Activated T-cell treated with anti-CD3 and anti-CD28 coated beads for 4 hours (primary cell): Measurements from ENCODE around the gene APEH.
"Not testable (repeated sequence)": the region's sequence is repeated elsewhere in the genome, so short reads cannot be mapped to it uniquely, and the experiment has no call there.

Experiments used
- DNase-seq: peaks from one replicate; pipeline ENCODE4 v3.0.0-alpha.2; 2020

The APEH gene

GRCh38 chr3:49694409-49695070 is 20.4 kb downstream of the APEH start:
- DNase-seq: not testable (repeated sequence)

DNA sequence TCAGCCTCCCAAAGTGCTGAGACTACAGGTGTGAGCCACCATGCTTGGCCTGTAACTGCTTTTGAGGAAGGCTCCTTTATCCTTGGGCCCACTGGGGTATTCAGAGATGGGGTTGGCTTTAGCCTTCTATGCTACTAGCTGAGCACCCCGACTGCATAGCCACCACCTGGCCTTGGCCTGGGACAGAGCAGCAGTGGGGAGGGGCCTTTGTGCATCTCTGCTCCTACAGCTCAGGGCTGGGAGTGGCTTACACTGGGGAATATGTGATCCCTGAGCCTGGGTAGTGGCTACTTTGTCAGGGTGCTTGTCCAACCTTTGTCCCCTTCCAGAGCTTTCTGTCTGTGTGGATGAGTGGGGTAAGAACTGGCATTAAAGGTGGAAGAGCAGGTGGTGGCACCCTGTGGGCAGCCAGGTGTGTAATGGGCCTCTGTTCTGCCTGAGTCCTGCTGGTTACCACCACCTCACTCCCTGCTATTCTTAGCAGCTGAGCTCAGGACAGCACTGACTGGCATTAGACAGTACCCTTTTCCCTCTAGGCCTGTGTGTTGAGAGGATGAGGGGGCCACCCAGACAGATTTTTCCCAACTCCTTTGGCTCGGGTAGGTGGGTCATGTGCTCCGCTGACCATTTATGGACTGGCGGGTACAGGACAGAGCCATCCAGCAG is 21.3 kb downstream of the APEH start:
- not testable (repeated sequence) for DNase-seq

- no peak for DNase-seq
These were observed 25.3 kb downstream of the APEH start for GRCh38 chr3:49699281-49699979.

DNA sequence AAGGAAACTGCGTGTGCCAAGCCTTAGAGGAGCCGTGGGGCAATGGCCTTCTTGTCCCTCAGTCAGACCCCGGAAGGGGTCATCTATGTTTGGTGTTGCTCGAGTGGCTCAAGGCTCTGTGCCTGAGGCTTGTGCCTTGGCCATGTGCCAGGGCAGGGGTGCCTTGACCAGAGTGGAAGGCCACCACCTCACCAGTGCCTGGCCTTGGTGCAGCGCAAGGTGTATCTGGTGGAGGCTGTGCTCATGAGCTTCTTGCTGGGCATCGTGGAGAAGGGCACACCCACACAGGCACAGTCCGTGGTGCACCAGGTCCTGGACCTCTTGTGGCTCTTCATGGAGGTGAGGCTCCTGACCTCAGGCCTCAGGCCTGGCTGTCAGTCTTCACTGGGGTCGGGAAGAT is 25.9 kb downstream of the APEH start:
- no peak for DNase-seq

DNA sequence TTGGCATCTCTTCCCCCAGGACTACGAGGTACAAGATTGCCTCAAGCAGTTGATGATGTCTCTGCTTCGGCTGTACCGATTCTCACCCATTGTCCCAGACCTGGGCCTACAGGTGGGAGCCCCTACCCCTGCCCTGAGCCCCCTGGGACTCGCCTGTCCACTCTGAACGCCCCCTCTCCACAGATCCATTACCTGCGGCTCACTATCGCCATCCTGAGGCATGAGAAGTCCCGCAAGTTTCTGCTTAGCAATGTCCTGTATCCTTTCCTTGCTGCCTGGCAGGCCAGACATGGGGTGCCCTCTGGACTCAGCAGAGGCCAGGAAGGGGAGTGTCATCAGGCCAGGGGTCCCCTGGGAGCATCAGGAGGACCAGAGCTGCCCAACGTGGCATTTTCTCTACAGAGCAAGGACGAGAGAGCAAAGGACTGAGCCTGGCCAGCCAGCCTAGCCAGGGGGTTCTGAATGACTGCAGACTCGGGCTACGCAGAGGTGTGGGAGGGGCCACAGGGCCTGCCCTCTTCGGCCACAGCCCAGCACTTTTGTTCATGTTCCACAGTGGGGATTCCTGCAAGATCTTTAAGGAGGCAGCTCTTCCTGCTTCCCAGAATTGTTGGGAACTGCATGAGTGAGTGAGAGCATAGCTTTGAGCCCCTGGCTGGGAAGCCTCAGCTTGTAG is 26.4 kb downstream of the APEH start:
- DNase-seq: no peak

GRCh38 chr3:49701388-49702077 is 27.4 kb downstream of the APEH start:
- DNase-seq: no peak

DNA sequence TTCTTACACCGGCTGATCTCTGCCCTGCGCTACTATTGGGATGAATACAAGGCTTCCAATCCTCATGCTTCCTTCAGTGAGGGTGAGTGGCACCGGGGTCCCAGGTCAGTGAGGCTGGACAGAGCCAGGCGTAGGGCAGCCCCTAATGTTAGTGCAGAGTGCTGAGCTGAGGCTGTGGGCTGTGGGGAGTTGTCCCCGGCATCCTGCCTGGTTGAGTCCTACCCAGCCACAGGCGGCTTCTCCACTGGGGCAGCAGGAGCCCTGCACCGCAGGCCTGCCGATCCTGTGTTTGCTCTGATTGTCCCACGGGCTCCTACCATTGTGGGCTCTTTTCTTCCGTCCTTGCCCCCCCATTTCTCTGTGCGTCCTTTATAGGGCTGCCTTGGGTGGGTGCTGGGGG is 28.5 kb downstream of the APEH start:
- DNase-seq: no peak

DNA sequence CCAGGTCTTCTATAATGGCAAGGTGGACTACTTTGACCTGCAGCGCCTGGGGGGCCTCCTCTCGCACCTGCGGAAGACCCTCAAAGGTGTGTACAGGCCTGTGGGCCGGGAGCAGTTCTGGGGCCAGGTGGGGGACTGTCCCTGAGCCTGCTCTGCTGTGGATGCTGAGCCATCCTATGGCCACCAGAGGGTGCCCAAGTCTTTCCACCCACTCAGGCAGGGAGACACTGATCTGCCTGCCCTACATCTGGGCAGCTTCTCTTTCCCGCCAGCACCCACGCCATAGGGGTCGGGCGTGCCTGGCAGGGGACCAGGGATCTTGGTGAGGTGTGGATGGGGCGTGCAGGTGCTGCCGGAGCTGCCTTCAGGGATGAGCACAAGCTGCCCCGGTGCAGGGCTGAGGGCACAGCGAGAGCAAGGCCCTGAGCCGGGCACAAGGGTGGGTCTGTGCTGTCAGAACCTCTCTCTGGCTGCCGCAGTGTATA is 29.3 kb downstream of the APEH start:
- DNase-seq: peak; percentile 47

DNA sequence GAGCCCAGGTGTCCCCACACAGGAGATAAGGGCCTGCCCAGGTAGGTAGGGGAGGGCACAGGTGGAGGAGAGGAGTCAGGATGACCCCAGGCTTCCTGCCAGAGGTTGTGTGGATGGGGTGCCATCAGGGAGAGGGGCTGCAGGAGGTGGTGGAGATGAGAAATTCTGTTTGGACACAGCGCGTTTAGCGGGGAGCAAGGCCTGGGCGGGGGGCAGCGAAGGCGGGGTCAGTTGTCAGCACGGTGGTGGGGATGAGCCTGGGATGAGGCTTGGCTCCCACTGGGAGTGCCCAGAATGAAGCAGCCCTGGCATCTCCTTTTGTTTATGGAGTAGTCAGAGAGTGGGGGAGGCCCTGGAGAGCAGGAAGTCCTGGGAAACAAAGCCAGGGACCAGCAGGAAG is 29.8 kb downstream of the APEH start:
- no peak for DNase-seq

GRCh38 chr3:49704629-49705028 is 30.5 kb downstream of the APEH start:
- no peak for DNase-seq

DNA sequence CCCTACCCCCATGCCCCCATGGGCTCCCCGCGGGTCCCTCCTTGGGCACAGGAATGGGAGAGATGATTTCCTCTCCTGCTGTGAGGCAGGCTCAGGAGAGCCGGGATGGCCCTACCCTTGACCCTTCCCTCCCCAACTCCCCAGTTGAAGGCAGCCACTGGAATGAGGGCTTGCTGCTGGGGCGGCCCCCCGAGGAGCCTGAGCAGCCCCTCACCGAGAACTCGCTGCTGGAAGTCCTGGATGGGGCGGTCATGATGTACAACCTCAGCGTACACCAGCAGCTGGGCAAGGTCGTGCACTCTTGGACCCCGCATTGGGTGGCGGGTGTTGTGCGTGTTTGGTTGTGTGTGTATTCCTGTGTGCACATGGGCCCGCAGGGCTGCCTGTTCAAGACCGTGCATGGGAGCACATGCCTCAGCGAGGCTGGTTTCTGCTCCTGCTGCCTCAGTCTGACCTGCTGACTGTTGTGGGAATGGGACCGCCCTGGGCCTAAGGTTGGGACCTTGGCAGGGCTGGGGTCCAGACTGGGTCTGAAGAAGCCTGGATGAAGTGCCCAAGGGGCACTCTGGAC is 31.3 kb downstream of the APEH start:
- no peak for DNase-seq

GRCh38 chr3:49706456-49707112 is 32.4 kb downstream of the APEH start:
- DNase-seq: no peak

- no peak for DNase-seq
These were observed 32.9 kb downstream of the APEH start for GRCh38 chr3:49707113-49707480.

- DNase-seq: no peak
These were observed 35.7 kb downstream of the APEH start for GRCh38 chr3:49709852-49710251.

DNA sequence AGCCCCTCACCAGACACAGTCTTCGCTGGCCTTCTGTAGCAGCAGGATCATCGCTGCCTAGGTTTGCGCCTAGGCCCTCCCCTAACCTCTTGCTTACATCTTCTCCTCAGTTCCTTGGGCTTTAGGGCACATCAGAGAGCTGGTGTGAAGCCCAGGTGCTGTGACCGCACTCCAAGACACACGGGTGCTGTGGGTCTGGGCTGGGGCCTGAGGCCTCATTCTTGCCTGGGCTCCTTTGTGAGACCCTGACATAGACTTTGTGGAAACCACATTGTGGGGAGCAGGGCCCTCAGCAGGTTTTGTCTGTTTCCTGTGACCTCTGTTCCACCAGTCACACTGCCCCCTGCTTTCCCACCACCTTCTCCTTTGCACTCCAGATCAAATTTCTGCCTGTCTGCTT is 37.3 kb downstream of the APEH start:
- no peak for DNase-seq

GRCh38 chr3:49712166-49712565 is 38.0 kb downstream of the APEH start:
- no peak for DNase-seq

- no peak for DNase-seq
These were observed 38.6 kb downstream of the APEH start for GRCh38 chr3:49712631-49713317.

- no peak for DNase-seq
These were observed 39.4 kb downstream of the APEH start for GRCh38 chr3:49713336-49714105.

DNA sequence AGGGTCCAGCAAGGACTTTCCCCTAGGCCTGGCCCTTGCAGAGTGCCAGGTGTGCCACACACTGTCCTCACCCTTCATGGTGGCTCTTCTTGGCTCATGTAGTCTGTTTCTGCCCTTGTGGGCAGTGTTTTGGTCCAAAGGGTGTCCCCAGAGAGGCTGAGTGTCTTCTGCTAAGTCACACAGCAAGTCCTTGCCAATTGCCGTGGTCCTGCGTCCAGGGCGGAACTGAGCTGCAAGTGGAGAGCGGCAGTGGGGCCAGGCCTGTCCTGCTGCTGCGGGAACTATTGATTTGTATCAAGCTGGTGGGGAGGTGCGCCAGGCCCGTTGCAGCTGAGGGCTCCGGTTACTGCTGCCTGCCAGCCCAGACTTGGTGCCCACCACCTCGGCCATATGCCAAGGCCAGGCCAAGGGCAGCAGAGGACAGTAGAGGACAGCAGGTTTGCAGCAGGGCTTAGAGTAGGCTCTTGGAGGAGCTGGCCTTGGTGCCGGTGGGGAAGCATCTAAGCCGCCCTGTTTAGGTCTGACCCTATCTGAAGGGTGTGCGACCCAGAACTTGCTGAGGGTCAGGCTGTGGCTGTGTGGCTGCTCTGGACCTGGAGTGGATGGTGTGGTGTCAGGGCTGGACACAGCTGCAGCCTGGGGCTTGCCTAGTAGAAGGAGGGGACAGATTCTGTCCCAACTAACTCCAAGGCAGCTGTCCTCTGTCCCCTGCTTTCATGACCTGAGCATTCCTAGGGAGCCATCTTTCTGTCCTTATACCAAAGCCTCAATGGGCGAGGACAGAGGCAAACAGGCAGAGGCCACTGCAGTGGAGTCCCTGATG is 40.8 kb downstream of the APEH start:
- no peak for DNase-seq
